Measurements from ENCODE around the gene ROCK1.
"Not testable (repeated sequence)": the region's sequence is repeated elsewhere in the genome, so short reads cannot be mapped to it uniquely, and the experiment has no call there.

Gene ROCK1

DNA sequence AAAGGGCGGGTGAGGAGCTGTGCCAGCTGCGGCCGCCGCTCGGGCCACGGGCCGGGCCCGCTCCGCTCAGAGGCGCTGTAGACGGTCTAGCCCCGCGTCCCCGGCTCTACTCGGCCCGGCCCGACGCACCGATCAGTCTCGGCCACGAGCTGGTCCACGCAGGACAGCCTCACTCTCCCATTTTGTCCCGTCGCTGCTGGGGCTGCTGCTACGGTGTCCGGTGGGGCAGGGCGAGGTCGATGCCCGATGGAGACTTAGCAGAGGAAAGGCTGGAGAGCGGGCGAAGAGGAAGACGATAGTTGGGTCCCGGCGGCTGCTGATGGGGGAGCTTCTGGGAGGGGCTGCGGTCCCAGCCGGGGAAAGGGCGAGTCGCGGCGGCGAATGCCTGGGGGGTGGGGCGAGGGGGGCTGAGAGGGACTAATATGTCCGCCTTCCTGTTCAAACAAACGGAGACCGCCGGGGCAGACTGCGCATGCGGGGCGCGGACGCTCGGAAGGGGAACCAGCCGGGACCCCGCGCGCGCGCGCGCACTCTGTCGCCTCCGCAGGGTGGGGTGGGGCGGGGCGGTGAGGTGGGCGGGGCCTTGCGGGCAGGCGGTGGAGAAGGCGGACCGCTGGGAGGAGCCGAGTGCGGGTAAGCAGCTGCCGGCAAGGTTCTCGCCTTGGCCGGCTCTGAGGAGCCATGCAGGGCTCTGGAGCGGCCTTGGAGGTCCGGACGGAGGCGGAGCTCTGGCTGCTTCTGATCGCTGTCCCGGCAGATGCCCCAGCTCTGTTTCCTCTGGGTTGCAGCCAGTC, at the start of gene ROCK1:
Gene ROCK1 (minus strand): TSS at position 468 of the 794 bp plus-strand sequence. CDS start 903 bp downstream, outside the sequence.
- H3K4me3 ChIP-seq (ENCODE audit: low read length), result peak within 1 kb of the TSS; percentile 74
- H3K27me3 ChIP-seq (ENCODE audit: control insufficient read depth, insufficient read depth, low read length), result no peaks in the 10 kb centered on the region
- no CpG with 5 or more reads among the region's 80 CpGs for WGBS (ENCODE audit: insufficient coverage, insufficient read length)
- peak; percentile 82 for DNase-seq (ENCODE audit: low read depth, low spot score)
- H3K4me1 ChIP-seq (ENCODE audit: control insufficient read depth, insufficient read depth, low read length), result peaks cover 2% of the 10 kb centered on the region; the same call in 1 of the 2 replicates
- H3K36me3 ChIP-seq (ENCODE audit: control insufficient read depth, insufficient read depth, low read length), result no peaks in the 10 kb centered on the region
- no peak within 1 kb of the TSS for H3K27ac ChIP-seq (ENCODE audit: low read length)
- H3K9me3 ChIP-seq (ENCODE audit: control insufficient read depth, insufficient read depth, low read length), result no peaks in the 10 kb centered on the region

DNA sequence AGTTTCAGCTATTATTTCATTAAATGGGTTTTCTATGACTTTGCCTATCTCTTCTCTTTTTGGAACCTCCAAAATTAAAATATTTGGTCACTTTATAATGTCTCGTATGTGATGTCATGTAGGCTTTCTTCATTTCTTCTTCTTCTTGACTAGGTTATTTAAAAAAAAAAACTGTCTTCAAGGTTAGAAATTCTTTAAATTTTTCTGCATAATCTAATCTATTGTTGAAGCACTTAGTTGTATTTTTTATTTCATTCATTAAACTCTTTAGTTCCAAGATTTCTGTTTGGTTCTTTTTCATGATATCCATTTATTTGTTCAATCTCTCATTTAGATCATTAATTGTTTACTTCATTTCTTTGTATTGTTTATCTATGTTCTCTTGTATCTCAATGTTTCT, 43.8 kb upstream of the ROCK1 start:
- Histone ChIP-seq H3K4me1 (ENCODE audit: control insufficient read depth, insufficient read depth, low read length) (no peaks in the 10 kb centered on the region), H3K9me3 (ENCODE audit: control insufficient read depth, insufficient read depth, low read length) (no peaks in the 10 kb centered on the region), H3K27ac (ENCODE audit: low read length) (no peak overlapping the region), H3K36me3 (ENCODE audit: control insufficient read depth, insufficient read depth, low read length) (no peaks in the 10 kb centered on the region), H3K27me3 (ENCODE audit: control insufficient read depth, insufficient read depth, low read length) (no peaks in the 10 kb centered on the region), H3K4me3 (ENCODE audit: low read length) (no peak overlapping the region)
- DNase-seq (ENCODE audit: low read depth, low spot score), result no peak
- WGBS (ENCODE audit: insufficient coverage, insufficient read length), result no CpG with 5 or more reads among the region's 1 CpG

DNA sequence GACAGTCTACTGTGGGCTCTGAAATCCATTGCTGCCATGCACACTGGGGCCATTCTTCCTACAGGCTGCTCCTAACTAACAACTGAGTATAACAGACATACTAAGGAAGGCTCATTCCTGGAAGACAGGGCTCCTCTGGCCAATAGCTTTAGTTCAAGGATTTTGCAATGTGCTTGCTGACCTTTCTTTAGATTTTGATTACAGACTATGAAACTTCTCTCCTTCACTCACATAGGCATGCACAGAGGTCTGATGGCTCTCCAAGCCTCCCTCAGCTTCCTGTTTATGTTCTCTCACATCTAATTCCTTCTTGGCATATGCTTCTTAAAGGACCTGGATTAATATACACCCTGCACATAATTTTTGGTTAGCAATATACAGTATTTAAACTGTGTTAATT, 34.4 kb upstream of the ROCK1 start:
- H3K27ac ChIP-seq (ENCODE audit: low read length), result no peak overlapping the region
- H3K4me3 ChIP-seq (ENCODE audit: low read length), result no peak overlapping the region
- no peaks in the 10 kb centered on the region for H3K36me3 ChIP-seq (ENCODE audit: control insufficient read depth, insufficient read depth, low read length)
- H3K4me1 ChIP-seq (ENCODE audit: control insufficient read depth, insufficient read depth, low read length), result no peaks in the 10 kb centered on the region
- DNase-seq (ENCODE audit: low read depth, low spot score), result no peak
- no peaks in the 10 kb centered on the region for H3K9me3 ChIP-seq (ENCODE audit: control insufficient read depth, insufficient read depth, low read length)
- H3K27me3 ChIP-seq (ENCODE audit: control insufficient read depth, insufficient read depth, low read length), result no peaks in the 10 kb centered on the region

DNA sequence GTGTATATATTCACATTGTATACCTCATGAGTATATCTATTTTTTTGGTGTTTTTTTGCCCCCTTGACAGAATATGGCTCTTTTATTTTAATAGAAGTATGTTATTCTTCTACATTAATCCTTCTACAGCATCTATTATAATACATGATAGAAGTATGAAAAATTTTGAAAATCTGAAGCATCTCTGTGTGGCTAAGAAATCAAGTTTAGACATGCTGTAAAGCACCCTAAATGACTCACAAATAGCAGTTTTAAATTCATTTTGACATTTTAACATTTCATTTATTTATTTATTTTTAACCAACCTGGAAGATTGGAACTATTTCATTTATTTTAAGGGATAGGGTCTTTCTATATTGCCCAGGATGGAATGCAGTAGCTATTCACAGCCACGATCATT, 33.8 kb upstream of the ROCK1 start:
- WGBS (ENCODE audit: insufficient coverage, insufficient read length), result no CpG with 5 or more reads among the region's 1 CpG
- H3K27me3 ChIP-seq (ENCODE audit: control insufficient read depth, insufficient read depth, low read length), result no peaks in the 10 kb centered on the region
- H3K36me3 ChIP-seq (ENCODE audit: control insufficient read depth, insufficient read depth, low read length), result no peaks in the 10 kb centered on the region
- H3K27ac ChIP-seq (ENCODE audit: low read length), result no peak overlapping the region
- no peaks in the 10 kb centered on the region for H3K9me3 ChIP-seq (ENCODE audit: control insufficient read depth, insufficient read depth, low read length)
- no peak for DNase-seq (ENCODE audit: low read depth, low spot score)
- no peaks in the 10 kb centered on the region for H3K4me1 ChIP-seq (ENCODE audit: control insufficient read depth, insufficient read depth, low read length)
- no peak overlapping the region for H3K4me3 ChIP-seq (ENCODE audit: low read length)

DNA sequence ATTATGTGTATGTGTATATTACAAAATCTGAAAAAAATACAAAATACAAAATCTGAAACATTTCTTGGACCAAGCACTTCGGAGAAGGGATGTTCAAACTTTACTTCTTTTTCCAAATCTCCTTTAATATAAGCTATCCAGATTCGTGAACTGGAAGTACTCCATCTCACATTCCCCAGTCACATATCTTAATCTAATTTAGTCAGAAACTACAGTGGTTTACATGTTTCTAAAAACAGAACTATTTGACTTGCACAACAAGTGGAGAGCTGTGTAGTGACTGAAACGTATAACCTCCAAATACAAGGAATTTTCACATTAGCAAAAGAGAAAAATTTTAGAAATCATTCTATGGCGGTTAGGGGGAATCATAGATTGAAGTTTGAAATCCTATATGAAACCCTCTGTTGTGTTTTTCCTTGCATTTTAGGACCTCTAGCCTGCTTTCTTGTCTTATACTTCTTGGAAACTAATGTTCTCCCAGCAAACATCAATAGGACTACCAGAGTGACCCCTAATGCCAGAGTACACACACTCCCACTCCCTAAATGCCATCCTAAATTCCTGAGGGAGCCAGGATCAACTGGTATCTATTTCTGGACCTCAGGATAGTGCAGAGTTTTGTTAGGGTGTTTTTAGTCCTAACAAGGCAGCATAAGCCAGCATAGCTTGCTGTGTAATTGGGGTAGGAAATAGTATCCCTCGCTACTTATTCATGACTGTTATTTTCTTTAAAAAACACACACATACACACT, 30.2 kb upstream of the ROCK1 start:
- Histone ChIP-seq H3K4me1 (ENCODE audit: control insufficient read depth, insufficient read depth, low read length) (no peaks in the 10 kb centered on the region), H3K27me3 (ENCODE audit: control insufficient read depth, insufficient read depth, low read length) (no peaks in the 10 kb centered on the region), H3K27ac (ENCODE audit: low read length) (no peak overlapping the region), H3K4me3 (ENCODE audit: low read length) (no peak overlapping the region), H3K36me3 (ENCODE audit: control insufficient read depth, insufficient read depth, low read length) (no peaks in the 10 kb centered on the region), H3K9me3 (ENCODE audit: control insufficient read depth, insufficient read depth, low read length) (no peaks in the 10 kb centered on the region)
- no peak for DNase-seq (ENCODE audit: low read depth, low spot score)
- WGBS (ENCODE audit: insufficient coverage, insufficient read length), result no CpG with 5 or more reads among the region's 5 CpGs

DNA sequence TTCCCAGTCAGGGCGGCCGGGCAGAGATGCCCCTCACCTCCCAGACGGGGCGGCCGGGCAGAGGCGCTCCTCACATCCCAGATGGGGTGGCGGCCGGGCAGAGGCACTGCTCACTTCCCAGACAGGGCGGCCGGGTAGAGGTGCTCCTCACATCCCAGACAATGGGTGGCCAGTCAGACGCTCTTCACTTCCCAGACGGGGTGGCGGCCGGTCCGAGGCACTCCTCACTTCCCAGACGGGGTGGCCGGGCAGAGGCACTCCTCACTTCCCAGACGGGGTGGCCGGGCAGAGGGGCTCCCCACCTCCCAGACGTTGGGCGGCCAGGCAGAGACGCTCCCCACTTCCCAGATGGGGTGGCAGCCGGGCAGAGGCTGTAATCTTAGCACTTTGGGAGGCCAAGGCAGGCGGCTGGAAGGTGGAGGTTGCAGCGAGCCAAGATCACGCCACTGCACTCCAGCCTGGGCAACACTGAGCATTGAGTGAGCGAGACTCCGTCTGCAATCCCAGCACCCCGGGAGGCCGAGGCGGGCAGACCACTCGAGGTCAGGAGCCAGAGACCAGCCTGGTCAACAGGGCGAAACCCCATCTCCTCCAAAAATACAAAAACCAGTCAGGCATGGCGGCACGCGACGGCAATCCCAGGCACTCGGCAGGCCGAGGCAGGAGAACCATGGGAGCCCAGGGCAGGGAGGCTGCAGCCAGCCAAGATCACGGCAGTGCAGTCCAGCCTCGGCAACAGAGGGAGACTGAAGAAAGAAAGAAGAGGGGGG, 26.3 kb upstream of the ROCK1 start:
- not testable (repeated sequence) for H3K36me3 ChIP-seq (ENCODE audit: control insufficient read depth, insufficient read depth, low read length); H3K27me3 ChIP-seq (ENCODE audit: control insufficient read depth, insufficient read depth, low read length); H3K4me3 ChIP-seq (ENCODE audit: low read length); DNase-seq (ENCODE audit: low read depth, low spot score); H3K4me1 ChIP-seq (ENCODE audit: control insufficient read depth, insufficient read depth, low read length); H3K27ac ChIP-seq (ENCODE audit: low read length); H3K9me3 ChIP-seq (ENCODE audit: control insufficient read depth, insufficient read depth, low read length)
- WGBS (ENCODE audit: insufficient coverage, insufficient read length), result no CpG with 5 or more reads among the region's 41 CpGs

DNA sequence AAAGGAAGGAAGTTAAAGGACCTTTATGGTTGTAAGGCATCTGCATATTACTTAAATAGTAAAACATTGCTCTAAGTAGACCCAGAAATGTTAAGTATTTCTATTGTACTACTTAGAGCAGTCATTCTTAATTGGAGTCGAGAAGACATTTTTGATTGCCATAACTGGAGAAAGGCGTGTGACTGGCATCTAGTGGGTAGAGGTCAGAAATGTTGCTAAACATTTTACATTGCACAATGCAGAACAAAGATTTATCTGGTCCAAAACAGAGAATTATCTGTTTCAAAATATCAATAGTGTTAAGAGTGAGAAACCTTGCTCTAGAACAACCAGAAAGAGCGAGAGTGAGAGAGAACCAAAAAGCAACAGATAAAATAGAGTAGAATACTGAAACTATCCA, 23.3 kb upstream of the ROCK1 start:
- Histone ChIP-seq H3K9me3 (ENCODE audit: control insufficient read depth, insufficient read depth, low read length) (no peaks in the 10 kb centered on the region), H3K4me3 (ENCODE audit: low read length) (no peak overlapping the region), H3K27ac (ENCODE audit: low read length) (no peak overlapping the region), H3K4me1 (ENCODE audit: control insufficient read depth, insufficient read depth, low read length) (no peaks in the 10 kb centered on the region), H3K36me3 (ENCODE audit: control insufficient read depth, insufficient read depth, low read length) (no peaks in the 10 kb centered on the region), H3K27me3 (ENCODE audit: control insufficient read depth, insufficient read depth, low read length) (no peaks in the 10 kb centered on the region)
- no peak for DNase-seq (ENCODE audit: low read depth, low spot score)
- WGBS (ENCODE audit: insufficient coverage, insufficient read length), result no CpG with 5 or more reads among the region's 3 CpGs

DNA sequence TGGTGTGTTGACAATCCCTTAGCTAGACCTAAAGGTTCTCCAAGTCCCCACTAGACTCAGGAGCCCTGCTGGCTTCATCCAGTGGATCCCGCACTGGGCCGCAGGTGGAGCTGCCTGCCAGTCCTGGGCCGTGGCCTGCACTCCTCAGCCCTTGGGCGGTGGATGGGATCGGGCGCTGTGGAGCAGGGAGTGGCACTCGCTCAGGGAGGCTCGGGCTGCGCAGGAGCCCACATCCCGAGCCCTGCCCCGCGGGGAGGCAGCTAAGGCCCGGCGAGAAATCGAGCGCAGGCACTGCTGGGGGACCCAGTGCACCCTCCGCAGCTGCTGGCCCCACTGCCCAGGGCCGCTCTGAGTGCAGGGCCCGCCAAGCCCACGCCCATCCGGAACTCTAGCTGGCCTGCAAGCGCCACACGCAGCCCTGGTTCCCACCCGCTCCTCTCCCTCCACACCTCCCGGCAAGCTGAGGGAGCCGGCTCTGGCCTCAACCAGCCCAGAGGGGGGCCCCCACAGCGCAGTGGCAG, 20.8 kb upstream of the ROCK1 start:
- H3K27me3 ChIP-seq (ENCODE audit: control insufficient read depth, insufficient read depth, low read length), result no peaks in the 10 kb centered on the region
- H3K4me3 ChIP-seq (ENCODE audit: low read length), result no peak overlapping the region
- no peaks in the 10 kb centered on the region for H3K4me1 ChIP-seq (ENCODE audit: control insufficient read depth, insufficient read depth, low read length)
- no peak for DNase-seq (ENCODE audit: low read depth, low spot score)
- H3K36me3 ChIP-seq (ENCODE audit: control insufficient read depth, insufficient read depth, low read length), result no peaks in the 10 kb centered on the region
- no peaks in the 10 kb centered on the region for H3K9me3 ChIP-seq (ENCODE audit: control insufficient read depth, insufficient read depth, low read length)
- no peak overlapping the region for H3K27ac ChIP-seq (ENCODE audit: low read length)
- no CpG with 5 or more reads among the region's 27 CpGs for WGBS (ENCODE audit: insufficient coverage, insufficient read length)

DNA sequence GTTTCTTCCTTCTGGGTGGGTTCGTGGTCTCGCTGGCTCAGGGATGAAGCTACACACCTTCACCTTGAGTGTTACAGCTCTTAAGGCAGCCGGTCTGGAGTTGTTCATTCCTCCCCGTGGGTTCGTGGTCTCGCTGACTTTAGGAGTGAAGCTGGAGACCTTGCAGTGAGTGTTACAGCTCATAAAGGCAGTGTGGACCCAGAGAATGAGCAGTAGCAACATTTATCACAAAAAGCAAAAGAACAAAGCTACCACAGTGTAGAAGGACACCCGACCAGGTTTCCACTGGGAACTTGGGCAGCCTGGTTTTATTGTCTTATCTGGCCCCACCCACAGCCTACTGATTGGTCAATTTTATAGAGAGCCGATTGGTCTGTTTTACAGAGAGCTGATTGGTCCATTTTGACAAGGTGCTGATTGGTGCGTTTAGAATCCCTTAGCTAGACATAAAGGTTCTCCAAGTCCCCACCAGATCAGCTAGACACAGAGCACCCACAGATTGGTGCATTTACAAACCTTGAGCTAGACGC, 20.1 kb upstream of the ROCK1 start:
- no peaks in the 10 kb centered on the region for H3K9me3 ChIP-seq (ENCODE audit: control insufficient read depth, insufficient read depth, low read length)
- no peak overlapping the region for H3K4me3 ChIP-seq (ENCODE audit: low read length)
- no peaks in the 10 kb centered on the region for H3K36me3 ChIP-seq (ENCODE audit: control insufficient read depth, insufficient read depth, low read length)
- H3K27ac ChIP-seq (ENCODE audit: low read length), result no peak overlapping the region
- no CpG with 5 or more reads among the region's 10 CpGs for WGBS (ENCODE audit: insufficient coverage, insufficient read length)
- H3K27me3 ChIP-seq (ENCODE audit: control insufficient read depth, insufficient read depth, low read length), result no peaks in the 10 kb centered on the region
- no peak for DNase-seq (ENCODE audit: low read depth, low spot score)
- no peaks in the 10 kb centered on the region for H3K4me1 ChIP-seq (ENCODE audit: control insufficient read depth, insufficient read depth, low read length)

DNA sequence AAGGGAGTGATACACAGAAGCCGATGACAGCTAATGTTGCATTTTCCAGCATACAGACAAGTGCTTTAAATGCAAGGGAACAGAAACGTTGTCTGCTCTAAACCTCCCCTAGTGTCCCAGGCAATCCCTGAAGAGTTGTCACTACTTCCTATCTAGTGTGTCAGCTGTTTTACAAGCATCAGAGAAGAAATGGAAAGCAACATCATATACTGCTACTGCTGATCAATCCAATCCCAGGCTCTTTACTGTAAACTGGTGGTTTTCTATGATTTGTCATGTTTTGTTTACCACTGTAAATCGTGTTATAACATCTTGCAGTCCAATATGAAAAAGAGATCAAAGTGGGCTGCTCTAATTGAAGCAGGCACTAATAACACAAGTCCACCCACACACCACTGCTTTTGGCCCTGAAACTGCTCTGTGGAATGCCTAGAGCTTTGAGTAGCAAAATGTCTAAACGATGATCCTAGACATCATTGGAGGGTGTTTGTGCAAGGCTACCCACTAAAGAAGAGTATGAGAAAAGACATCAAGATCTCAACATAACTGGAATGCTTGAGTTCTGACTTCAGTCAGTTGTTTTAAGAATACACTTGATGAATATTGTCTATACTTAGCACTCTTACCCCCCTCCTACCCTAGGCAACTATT, 18.1 kb upstream of the ROCK1 start:
- no peak overlapping the region for H3K4me3 ChIP-seq (ENCODE audit: low read length)
- no peak for DNase-seq (ENCODE audit: low read depth, low spot score)
- H3K36me3 ChIP-seq (ENCODE audit: control insufficient read depth, insufficient read depth, low read length), result no peaks in the 10 kb centered on the region
- H3K9me3 ChIP-seq (ENCODE audit: control insufficient read depth, insufficient read depth, low read length), result no peaks in the 10 kb centered on the region
- no CpG with 5 or more reads among the region's 4 CpGs for WGBS (ENCODE audit: insufficient coverage, insufficient read length)
- H3K27me3 ChIP-seq (ENCODE audit: control insufficient read depth, insufficient read depth, low read length), result no peaks in the 10 kb centered on the region
- H3K27ac ChIP-seq (ENCODE audit: low read length), result no peak overlapping the region
- H3K4me1 ChIP-seq (ENCODE audit: control insufficient read depth, insufficient read depth, low read length), result no peaks in the 10 kb centered on the region
